GM04504 (cell line): ENCODE results near the gene OR1L6.

Experiments used
- DNase-seq: peaks from one replicate; pipeline ENCODE4 v3.0.0-alpha.2; 2012; ENCODE audit warnings: low read depth

Gene OR1L6, protein sequence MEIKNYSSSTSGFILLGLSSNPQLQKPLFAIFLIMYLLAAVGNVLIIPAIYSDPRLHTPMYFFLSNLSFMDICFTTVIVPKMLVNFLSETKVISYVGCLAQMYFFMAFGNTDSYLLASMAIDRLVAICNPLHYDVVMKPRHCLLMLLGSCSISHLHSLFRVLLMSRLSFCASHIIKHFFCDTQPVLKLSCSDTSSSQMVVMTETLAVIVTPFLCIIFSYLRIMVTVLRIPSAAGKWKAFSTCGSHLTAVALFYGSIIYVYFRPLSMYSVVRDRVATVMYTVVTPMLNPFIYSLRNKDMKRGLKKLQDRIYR

DNA sequence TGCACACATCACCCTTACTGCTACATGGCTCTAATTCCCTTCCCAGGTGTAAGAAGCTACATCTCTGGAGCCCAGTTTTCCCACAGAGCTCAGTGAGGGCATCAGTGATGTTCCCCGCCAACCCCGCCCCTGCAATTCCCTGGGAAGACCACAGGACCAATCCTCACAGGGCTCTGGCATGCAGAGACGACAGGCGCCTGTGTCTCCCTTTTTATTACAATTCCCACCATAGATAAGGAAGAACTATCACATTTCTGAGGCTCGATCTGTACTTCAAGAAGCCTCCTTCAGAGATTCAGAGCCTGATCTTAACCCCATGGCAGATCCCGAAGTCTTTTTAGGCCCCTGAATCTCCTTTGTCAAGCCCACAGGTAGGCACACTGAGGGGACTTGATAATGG, at the start of gene OR1L6:
Gene OR1L6, plus strand, starts transcription at position 301 of the 400 bp plus-strand sequence. CDS start 7,545 bp downstream, outside the sequence.
- DNase-seq = no peak

DNA sequence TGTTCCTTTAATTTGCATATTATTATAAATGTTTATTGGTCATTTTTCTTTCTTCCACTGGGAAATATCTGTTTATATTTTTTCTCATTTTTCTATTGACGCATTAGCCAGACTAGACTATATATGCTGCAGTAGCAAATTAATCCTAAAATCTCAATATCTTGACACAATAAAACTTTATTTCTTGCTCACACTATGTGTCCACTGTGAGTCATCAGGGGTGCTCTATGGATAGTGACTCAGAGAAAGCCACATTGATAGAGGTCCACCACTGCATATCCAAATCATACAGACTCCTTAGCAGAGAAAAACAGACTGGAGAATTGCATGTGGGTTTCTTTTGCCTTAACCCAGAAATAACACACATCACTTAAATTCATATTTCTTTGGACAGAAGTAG, 46.4 kb upstream of the OR1L6 start:
- DNase-seq = no peak

DNA sequence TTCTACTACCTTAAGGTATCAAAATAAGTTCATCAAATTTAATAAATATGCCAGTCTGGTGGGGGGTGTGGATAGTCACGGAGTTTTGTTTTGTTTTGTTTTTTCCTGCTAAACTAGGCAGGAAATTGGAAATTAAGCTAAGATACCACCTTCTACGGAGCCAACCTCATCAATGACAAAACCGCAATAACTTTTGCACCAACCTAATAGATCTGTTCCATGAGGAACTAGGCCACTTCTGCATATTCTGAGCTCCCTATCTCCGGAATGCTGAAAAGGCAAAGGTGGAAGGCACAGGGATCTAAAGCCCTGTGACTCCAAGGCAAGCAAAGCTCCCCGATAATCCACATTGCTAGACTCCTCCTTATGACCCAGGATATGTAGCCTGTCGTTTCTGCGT, 24.1 kb upstream of the OR1L6 start:
- DNase-seq = no peak

DNA sequence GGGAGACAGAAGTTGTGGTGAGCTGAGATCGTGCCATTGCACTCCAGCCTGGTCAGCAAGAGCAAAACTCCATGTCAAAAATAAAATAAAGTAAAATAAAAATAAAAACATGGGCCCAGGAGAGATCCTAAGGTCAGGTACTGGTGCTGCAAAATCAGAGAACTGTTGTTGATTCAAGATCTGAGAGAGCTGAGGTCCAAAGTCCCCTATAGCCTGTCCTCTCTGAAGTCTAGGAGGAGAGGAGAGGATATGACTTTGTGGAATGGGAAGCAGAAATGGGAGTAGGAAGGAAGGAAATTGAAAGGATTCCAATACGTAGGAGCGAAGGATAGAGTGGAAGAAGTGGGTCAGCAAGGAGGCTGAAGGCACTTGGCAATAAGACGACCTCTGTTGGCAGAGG, 22.9 kb upstream of the OR1L6 start:
- DNase-seq = no peak

DNA sequence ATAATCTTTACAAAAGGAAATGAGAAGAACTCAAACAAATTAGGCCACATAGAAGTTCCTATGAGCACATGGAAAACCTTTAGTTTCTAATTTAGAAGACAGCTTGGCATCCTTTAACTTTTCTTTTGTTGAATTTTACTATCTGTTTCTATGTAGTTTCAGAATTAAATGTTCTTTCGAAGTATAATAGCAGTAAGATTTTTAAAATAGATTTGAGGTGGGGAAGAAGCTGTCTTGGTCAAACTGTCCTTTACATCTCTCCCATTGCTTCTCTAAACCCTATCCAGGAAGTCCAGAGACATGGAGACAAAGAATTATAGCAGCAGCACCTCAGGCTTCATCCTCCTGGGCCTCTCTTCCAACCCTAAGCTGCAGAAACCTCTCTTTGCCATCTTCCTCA, 18.4 kb upstream of the OR1L6 start, which contains the start of gene OR1L4:
Gene OR1L4, plus strand, starts transcription at position 301 of the 400 bp plus-strand sequence. Its CDS starts 0 bp downstream, at position 301.
- no peak for DNase-seq

DNA sequence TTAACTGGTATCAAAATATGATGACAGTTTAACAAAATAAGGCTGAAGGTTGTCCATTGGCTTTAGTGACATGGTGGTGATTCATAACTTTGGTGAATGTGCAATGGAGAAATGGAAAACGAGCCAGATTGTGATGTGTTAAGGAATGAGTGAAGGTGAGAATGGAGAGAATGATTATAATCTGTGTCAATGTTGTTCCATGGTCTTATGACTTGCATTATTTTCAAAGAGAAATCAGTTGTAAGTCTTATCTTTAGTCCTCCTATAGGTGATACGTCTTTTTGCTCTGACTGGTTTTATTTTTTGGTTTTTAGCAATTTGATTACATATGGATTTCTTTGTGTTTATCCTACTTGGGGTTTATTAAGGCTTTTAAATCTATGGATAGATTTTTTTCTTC, 12.7 kb downstream of the OR1L6 start:
- no peak for DNase-seq

DNA sequence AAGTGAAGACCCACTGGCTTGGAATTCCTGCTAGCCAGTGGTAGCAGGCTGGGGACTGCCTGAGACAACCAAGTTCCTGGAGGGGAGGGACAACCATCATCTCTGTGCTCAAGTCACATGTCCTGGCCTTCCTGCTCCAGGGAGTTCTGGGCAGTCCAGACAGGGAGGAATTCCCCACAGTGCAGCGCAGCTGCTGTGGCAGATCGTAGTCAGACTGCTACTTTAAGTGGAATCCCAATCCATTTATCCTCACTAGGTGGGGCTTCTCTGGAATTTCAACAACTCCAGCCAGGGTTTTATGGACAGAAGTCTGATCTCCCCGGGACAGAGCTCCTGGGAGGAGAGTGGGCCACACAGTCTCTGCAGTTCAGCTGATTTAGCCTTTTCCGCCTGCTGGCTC, 25.7 kb downstream of the OR1L6 start:
- DNase-seq = no peak

DNA sequence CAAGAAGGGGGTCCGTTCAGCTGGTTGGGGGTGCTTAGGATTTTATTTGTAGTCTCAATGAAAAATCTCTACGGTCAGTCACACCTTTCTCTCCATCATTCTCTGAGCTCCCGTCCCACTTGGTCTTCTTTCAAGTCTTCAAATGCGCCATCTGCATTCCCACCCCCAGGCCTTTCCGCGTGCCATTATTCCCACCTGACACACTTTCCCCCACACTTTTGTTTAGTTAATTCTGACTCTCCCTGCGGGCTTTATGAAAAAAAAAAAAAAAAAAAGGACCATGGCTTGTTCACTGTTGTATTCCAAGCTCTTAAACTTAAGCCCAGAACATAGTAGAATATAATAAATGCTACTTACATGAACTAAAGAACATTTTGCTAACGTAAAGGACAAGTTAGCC, 34.9 kb downstream of the OR1L6 start:
- DNase-seq = no peak

DNA sequence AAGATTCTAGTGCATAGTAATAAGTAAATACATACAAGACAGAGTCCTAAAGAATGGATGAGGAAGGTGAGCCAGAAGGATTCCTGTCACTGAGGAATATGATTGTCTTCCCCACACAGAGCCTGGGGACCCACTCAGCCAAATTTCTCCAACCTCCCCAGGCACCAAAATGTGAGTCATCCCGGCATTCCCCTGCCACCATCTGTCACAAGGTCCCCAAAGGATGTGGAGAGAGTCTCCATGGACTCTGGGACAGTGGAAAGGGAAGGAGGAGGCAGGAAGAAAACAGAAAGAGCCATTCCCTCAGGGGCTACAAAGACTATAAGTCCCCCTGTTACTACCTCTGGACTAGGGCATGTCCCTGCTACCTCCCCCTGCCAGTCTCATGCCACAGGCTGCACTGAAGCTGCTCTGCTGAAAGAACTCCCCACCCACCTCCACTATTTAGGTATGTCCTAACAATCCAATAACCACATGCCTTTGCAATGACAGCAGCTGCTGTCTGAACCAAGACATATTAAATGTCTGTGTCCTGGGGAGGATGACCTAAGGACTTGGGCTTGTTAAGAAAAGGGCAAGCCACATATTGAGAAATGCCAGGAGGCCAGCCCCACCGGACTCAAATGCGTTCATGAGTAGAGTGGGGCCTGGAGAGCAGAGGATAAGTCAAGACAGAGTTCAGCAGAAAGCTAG, 36.0 kb downstream of the OR1L6 start:
- peak; percentile 39 for DNase-seq

DNA sequence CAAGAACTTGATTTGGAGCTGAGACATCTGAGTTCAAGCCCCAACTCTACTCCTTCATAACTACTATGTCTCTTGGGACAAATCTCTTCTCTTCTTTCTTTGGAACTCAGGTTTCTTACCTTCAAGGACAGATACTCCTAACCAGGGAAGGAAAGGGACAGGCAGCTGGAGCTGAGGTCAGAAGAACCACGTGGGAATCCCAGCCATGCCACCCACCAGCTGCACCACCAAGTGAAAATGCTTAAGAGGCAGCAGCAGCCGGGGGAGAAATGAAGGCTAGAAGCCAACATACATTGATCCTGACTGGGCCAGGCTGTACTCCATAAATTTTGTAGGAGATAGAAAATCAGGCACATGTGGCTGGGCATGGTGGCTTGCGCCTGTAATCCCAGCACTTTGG, 37.1 kb downstream of the OR1L6 start:
- DNase-seq = no peak

DNA sequence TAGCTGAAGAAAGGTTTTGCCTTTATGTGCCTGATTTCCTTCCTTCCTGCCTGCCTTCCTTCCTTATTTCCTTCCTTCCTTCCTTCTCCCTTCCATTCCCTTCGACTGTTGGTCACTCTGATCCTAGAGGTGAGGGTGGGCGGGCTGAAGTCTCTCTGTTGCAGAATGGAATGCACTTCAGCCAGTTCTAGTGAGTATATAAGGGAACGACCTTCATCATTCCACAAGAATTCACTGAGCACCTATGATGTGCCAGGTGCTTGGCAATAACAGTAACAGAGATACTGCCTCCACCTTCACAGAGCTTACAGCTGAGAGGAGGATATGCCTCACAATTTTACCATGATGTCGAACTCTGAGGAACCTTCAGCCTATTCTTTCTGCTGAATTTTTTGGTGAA, 37.9 kb downstream of the OR1L6 start:
- no peak for DNase-seq

DNA sequence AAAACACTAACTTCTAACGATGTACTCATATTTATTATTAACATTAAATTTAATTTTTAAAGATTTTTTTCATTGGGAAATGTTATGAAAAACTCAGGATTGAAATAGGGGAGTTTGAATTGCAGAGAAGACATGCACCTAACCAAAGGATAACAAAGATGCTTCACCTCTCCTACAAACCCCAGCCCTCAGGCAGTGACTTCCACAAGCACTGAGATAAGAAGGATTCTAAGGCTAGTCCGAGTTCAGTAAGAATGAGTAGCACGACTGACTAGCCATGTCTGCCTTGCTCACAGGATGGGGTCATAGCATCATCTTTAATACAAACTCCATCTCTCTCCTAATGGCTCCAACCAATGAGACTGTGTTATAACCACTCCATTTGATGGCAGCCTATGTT, 39.6 kb downstream of the OR1L6 start:
- DNase-seq = no peak

DNA sequence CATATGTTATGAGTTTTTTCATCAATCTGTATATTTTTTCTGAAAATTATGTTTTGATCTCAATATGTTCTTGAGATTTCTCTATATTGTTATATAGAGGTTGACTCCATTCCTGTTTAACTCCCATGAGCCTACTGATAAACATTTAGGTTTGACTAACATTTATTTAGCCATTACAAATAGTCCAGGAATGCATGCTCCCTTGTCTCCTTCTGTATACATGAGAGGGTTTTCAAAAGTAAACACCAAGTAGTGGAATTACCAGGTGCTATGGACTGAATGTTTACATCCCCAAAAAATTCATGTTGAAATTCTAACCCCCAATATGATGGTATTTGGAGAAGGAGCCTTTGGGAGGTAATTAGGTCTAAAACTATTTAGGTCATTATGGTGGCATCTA, 43.2 kb downstream of the OR1L6 start:
- no peak for DNase-seq

DNA sequence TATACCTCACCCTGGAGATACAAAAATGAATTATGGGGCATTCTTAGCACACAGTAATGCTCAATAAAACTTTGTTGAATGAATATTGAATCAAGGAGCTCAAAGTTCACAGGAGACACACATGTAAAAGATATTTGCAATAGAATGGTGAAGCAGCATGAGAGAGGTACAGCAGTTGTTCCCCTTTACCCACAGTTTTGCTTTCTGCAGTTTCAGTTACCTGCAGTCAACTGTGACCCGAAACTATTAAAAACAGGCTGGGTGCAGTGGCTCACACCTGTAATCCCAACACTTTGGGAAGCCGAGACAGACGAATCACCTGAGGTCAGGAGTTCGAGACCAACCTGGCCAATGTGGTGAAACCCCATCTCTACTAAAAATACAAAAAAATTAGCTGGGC, 44.2 kb downstream of the OR1L6 start:
- DNase-seq = no peak

DNA sequence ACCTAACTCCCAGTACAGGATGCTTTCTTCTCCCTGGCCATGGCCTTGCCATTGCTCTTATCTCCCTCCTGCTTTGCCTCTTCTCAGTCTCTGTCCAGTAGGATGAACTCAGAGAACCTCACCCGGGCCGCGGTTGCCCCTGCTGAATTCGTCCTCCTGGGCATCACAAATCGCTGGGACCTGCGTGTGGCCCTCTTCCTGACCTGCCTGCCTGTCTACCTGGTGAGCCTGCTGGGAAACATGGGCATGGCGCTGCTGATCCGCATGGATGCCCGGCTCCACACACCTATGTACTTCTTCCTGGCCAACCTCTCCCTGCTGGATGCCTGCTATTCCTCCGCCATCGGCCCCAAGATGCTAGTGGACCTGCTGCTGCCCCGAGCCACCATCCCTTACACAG, 46.7 kb downstream of the OR1L6 start, which contains the start of gene OR5C1:
Gene OR5C1, plus strand, starts transcription at position 103 of the 400 bp plus-strand sequence. Its CDS starts 0 bp downstream, at position 103.
- no peak for DNase-seq

DNA sequence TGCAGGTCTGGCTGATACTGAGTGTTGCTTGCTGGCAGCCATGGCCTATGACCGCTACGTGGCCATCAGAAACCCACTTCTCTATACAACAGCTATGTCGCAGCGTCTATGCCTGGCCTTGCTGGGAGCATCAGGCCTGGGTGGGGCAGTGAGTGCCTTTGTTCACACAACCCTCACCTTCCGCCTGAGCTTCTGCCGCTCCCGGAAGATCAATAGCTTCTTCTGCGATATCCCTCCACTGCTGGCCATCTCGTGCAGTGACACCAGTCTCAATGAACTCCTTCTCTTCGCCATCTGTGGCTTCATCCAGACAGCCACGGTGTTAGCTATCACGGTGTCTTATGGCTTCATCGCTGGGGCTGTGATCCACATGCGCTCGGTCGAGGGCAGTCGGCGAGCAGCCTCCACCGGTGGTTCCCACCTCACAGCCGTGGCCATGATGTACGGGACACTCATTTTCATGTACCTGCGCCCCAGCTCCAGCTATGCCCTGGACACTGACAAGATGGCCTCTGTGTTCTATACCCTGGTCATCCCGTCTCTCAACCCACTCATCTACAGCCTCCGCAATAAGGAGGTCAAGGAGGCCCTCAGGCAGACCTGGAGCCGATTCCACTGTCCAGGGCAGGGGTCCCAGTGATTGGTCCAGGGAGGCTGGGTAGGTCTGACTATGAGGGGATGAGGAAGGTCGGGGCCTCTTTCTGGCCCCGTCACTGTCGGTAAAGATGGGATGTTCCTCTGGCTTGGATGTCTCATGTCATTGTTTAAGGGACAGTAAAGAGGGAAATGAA, 47.3 kb downstream of the OR1L6 start:
- no peak for DNase-seq

DNA sequence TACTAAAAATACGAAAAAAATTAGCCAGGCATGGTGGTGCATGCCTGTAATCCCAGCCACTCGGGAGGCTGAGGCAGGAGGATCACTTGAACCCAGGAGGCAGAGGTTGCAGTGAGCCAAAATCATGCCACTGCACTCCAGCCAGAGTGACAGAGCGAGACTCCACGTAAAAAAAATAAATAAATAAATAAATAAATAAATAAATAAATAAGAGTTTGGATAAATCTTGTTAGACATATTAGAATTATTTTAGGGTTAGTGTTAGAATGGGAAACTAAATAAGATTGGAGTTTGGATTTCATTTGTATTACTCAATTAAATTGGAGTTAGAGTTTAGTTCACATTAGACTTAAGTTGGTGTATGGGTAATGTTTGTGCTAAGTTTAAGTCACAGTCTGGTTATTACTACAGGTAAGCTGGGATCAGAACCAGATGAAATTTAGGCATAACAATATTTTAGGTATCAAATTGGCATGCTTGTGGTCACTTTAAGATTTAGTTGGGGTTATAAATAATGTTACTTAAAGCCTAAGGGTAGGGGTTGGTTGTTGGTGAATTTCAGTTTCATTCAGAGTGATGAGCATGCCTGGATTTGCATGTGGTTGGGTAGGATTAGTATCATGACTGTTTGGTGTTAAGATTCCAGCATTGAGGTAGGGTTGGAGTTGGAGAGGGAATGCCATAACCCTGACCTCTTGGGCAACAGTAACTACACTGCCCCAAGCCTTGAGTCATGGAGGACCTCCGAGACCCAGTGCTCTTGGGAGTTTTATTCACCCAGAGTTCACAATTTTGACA, 50.0 kb downstream of the OR1L6 start:
- DNase-seq = no peak

DNA sequence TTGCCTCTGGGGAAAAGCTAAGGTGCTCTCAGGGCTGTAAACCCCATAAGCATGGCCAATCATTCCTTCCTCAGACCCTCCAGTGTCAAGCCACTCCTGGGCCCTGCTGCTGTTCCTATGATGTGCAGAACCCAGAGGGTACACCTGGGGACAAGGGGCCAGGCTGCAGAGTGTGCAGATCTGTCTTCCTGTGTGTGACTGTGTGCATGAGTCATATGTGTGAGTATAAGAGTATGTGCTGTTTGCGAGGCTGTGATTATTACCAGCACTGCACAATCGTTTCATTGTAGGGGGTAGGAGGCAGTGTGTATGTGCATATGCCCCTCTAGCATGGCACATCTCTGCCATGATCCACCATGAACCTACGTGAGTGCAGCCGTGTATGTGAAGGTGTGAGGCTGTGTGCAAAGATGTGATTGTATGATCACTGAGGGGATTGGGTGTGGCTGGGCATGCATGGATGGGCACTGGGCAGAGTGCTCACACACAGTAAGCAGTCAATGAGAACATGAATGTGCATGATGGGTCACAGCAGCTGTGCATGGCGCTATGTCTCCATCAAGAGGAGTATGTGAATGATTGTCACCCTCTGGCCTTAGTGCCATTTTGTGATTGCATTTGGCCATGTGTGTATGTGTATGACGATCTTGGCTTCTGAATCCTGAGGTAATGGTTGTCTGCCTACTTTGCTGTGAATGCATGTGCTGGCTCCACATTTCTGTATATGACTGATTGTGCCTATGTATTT, 55.4 kb downstream of the OR1L6 start:
- no peak for DNase-seq
